ENCODE data around the gene RNF19B.

RNF19B gene

GRCh38 chr1:32890516-32891240 lies 73.9 kb downstream of the RNF19B start:
- DNase-seq: no peak

- DNase-seq: no peak
These were observed 74.8 kb downstream of the RNF19B start for GRCh38 chr1:32889731-32890278.

GRCh38 chr1:32888677-32889420 lies 75.8 kb downstream of the RNF19B start:
- DNase-seq: no peak

GRCh38 chr1:32888134-32888533 lies 76.5 kb downstream of the RNF19B start:
- no peak for DNase-seq

GRCh38 chr1:32887623-32888022 lies 77.0 kb downstream of the RNF19B start:
- peak in 11 of 56 donors; percentile 30 to 55 (median 40) for DNase-seq

GRCh38 chr1:32886828-32887414 lies 77.7 kb downstream of the RNF19B start:
- no peak for DNase-seq
